Gastroesophageal sphincter (tissue), 3 donors: Measurements from ENCODE around the gene PRR5L.

Source experiments
- CTCF ChIP-seq, 4 experiments: fragments of 200-600 bp in 2 of 4; fragments of 450-650 bp in 2 of 4; sonication (generic) in 1 of 4; IDR thresholded peaks; one replicate each; pipeline ENCODE4 v1.5.1; 2017 to 2019; ENCODE audit warnings: antibody characterized with exemption in 4 of 4, mild to moderate bottlenecking in 2 of 4, moderate library complexity in 2 of 4
- EP300 ChIP-seq: sonication (generic); formaldehyde crosslinking; IDR thresholded peaks from one replicate; pipeline ENCODE4 v1.6.1; 2017; ENCODE audit warnings: antibody characterized with exemption, mild to moderate bottlenecking
- POLR2A ChIP-seq, 2 donors: fragments of 450-650 bp; IDR thresholded peaks; one replicate each; pipeline ENCODE4 v1.6.1; 2017; ENCODE audit warnings: antibody characterized with exemption in 2 of 2, mild to moderate bottlenecking in 2 of 2, moderate library complexity in 1 of 2
- POLR2AphosphoS5 ChIP-seq: sonication (generic); formaldehyde crosslinking; IDR thresholded peaks from one replicate; pipeline ENCODE4 v1.6.1; 2017; ENCODE audit warnings: antibody characterized with exemption

GRCh38 chr11:36399745-36400144 lies 103.7 kb downstream of the PRR5L start:
- TF ChIP-seq CTCF (IDR thresholded peaks at IDR 0.05), result no peak
- no peak for TF ChIP-seq POLR2A (IDR thresholded peaks at IDR 0.05)
- no peak for TF ChIP-seq POLR2AphosphoS5
- TF ChIP-seq EP300, result no peak
